Neural cell (in vitro differentiated cells): ENCODE measurements around the gene TTC5. TPM values are rescaled to one million over a fixed set of nuclear protein-coding genes. Genes with fewer than 3 reads are reported as not detected.

ENCODE experiments used
- polyA plus RNA-seq: library from polyadenylated mRNA; depleted of rRNA; stranded (reverse); fragments of >200 nt; gene quantifications from 2 replicates; pipeline ENCODE4 v1.2.3, GENCODE V29; 2014
- small RNA-seq, 3 experiments: library from RNA; depleted of rRNA; stranded (forward); fragments of <200 nt; gene quantifications; one replicate each; pipeline ENCODE3, GENCODE V24; 2012

Gene TTC5
- polyA plus RNA-seq, 1 donor from 2014 or later: 53.5 TPM

Small RNA genes within 50 kb of the gene (small RNA-seq; reads per million reads assigned to genes)
- gene SNORA79B (6.8 to 19.2 (median 7.9) reads per million in 3 experiments), gene SNORD126 (47.4 to 56.2 (median 47.9) reads per million in 3 experiments)

Other genes with a start within 250 kb of the TTC5 start
- gene OR4L1, start 245.9 kb downstream of the TTC5 start, polyA plus RNA-seq: not detected in 2 replicates
- gene OR4K17, start 195.2 kb downstream of the TTC5 start, polyA plus RNA-seq: not detected in 2 replicates
- gene OR4N5, start 167.1 kb downstream of the TTC5 start, polyA plus RNA-seq: not detected in 2 replicates
- not detected in 2 replicates for gene OR11G2, start 115.1 kb downstream of the TTC5 start, polyA plus RNA-seq
- gene OR11H6, start 82.2 kb downstream of the TTC5 start, polyA plus RNA-seq: not detected in 2 replicates
- not detected in 2 replicates for gene OR11H7, start 77.0 kb downstream of the TTC5 start, polyA plus RNA-seq
- gene OR11H4, start 66.7 kb downstream of the TTC5 start, polyA plus RNA-seq: not detected in 2 replicates
- 67.2 and 83.8 TPM in 2 replicates for gene CCNB1IP1, start 27.3 kb upstream of the TTC5 start, polyA plus RNA-seq
- gene PARP2, start 37.7 kb upstream of the TTC5 start, polyA plus RNA-seq: 71.5 and 78.7 TPM in 2 replicates
- 5.2 and 6.8 TPM in 2 replicates for gene TEP1, start 107.5 kb upstream of the TTC5 start, polyA plus RNA-seq
- gene KLHL33, start 130.2 kb upstream of the TTC5 start, polyA plus RNA-seq: not detected in 2 replicates
- 248 and 264 TPM in 2 replicates for gene OSGEP, start 148.9 kb upstream of the TTC5 start, polyA plus RNA-seq
- gene APEX1, start 149.3 kb upstream of the TTC5 start, polyA plus RNA-seq: 44.5 and 50.7 TPM in 2 replicates
- gene PIP4P1, start 155.5 kb upstream of the TTC5 start, polyA plus RNA-seq: 77.2 and 85.3 TPM in 2 replicates
- 12.3 and 12.6 TPM in 2 replicates for gene PNP, start 163.5 kb upstream of the TTC5 start, polyA plus RNA-seq
- gene RNASE10, start 199.6 kb upstream of the TTC5 start, polyA plus RNA-seq: not detected in 2 replicates